T-helper 22 cell (primary cell): Measurements from ENCODE around the gene PPP1R2.
"Not testable (repeated sequence)": the region's sequence is repeated elsewhere in the genome, so short reads cannot be mapped to it uniquely, and the experiment has no call there.

Experiments
- DNase-seq: peaks from one replicate; pipeline ENCODE4 v3.0.0-alpha.2; 2020; ENCODE audit warnings: low read depth

The PPP1R2 gene

DNA sequence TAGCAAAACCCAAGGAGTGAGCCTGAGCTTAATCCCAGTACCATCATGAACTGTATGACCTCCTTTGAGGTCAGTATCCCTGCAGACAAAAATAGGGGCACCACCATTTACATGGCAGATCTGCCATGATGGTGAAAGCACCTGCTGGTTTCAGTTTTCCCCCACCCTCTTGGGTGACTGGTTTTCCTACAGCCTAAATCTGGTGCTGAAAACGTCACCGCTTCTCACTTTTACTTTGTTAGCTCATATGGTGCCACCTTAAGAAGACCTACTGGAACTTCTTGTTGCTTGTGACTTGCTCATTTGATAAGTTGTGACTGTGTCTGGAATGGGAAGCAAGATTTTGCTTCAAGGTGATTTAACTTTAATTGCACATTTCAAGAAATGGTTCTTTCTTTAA lies 5.1 kb downstream of the PPP1R2 start:
- no peak for DNase-seq

DNA sequence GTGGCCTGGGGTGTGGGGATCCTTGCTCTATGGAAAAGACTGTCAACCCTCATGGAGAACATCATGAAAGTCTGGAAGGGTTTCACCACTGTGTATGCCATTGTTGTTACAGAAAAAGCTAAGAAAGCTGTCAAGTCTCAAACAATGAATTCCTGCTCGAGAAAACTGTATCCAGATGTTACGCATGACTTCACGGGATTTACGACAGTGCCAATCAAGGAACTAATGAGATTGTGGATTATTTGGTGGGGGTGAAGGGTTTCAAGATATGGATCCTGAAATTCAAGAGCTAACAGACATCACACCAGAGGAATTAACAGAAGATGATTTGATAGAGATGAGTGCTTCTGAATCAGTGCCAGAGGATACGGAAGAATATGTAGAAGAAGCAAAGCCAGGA lies 7.8 kb downstream of the PPP1R2 start:
- DNase-seq: no peak

DNA sequence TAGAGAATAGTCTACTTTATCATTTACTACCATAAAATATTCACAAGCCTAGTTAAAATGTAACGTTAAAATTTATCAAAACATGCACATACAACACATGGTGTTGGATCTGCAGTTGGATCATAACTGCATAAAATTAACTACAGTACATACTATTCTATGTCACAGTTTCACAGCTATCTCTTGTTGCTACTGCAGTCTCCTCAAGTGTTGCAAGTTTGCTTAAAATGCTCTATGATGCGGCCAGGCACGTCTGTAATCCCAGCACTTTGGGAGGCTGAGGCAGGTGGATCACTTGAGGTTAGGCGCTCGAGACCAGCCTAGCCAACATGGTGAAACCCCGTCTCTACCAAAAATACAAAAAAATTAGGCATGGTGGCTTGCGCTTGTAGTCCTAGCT lies 10.3 kb downstream of the PPP1R2 start:
- no peak for DNase-seq

DNA sequence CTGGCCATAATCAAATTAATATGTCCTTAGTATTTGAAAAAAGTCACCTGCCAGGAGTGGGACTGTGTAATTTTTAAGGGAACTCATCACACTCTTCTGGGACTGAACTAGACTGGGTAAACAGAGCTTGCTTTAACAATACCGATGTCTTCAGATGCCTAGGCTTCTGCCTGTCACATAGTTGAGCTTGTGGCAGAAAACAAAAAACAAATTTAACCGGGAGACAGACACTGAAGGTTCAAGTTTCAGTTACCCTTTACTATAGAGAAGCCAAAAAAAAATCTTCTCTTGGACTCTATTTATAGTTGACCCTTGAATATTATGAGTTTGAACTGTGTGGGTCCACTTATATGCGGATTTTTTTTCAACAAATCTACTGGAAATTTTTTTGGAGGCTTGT lies 10.8 kb downstream of the PPP1R2 start:
- DNase-seq: no peak

DNA sequence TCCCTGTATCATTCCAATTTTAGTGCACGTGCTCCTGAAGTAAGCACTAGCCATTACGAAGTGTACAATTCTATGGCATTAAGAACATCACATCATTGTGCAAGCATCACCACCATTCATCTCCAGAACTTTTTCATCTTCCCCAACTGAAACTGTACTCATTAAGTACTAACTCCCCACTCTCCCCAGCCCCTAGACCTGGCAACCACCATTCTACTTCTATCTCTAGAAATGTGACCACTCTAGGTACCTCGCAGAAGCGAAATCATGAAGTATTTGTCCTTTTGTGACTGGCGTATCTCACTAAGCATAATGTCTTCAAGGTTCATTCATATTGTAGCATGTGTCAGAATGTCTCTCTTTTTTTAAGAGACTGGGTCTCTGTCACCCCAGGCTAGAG lies 11.4 kb downstream of the PPP1R2 start:
- DNase-seq: no peak

DNA sequence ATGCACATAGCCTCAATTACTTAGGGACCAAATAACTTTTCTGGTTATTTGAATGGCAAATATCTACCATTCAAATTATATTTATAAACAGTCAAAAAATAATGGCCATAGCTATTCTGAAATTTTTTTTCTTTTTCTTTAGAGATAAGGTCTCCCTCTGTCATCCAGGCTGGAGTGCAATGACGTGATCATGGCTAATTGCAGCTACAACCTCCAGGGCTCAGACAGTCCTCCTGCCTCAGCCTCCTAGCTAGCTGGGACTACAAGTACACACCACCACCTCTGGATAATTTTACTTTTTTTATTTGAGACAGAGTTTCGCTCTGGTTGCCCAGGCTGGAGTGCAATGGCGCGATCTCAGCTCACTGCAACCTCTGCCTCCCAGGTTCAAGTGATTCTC lies 16.6 kb downstream of the PPP1R2 start:
- no peak for DNase-seq

DNA sequence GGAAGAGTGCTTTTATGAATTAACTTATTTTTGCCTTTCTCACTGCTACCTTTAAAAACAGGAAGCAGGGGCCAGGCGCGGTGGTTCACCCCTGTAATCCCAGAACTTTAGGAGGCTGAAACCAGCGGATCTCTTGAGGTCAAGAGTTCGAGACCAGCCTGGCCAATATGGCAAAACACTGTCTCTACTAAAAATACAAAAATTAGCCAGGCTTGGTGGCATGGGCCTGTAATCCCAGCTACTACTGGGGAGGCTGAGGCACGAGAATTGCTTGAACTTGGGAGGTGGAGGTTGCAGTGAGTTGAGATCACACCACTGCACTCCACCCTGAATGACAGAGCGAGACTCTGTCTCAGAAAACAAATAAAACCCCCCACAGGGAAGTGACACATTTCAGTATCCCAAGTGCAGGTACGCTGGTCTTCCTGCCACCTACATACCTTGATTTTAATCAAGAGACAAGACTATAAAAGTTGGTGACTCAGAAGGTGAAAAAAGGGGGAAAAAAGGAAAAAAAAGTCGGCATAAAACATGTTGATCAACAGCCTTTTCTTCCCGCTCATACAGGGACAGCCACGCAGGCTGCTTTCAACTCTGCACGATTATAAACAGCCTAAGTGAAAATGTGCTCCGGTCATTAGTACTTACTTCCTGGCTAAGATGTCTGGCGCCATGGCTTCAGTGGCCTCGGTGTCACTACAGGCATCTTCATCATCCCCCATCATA lies 18.8 kb downstream of the PPP1R2 start:
- no peak for DNase-seq

DNA sequence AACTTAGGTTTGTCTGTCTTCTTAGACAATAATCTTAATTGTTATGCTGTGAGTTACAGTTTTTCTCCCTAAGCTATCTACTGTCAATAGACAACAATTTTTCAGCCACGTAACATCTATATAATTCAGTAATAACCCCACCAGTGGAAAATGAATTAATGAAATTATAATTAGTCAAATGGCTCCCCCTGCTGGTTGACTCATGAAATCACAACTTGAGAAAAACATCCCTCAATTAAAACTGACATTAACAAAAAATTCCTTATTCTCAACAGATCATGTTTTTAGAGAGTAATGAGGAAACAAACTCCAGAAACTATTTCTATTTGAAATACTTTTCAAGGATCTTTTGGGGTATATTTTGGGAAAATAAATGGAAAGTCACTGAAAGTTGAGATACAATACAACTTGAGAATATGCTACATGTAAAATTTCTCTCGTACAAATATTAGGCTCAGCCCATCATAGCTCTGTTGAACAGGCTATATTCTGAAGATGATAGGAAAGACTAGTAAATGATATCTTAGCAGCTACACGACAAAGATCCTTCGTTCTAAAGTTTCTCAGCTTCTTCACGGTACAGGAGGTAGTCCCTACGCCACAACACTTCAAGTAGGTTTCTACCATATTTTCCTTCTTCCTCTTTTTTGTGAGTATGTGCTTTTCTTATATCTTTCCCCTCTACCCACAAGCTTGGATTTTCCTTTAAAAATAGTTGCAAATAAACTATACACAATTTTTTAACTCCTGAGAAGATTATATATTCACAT lies 20.7 kb downstream of the PPP1R2 start:
- DNase-seq: no peak

DNA sequence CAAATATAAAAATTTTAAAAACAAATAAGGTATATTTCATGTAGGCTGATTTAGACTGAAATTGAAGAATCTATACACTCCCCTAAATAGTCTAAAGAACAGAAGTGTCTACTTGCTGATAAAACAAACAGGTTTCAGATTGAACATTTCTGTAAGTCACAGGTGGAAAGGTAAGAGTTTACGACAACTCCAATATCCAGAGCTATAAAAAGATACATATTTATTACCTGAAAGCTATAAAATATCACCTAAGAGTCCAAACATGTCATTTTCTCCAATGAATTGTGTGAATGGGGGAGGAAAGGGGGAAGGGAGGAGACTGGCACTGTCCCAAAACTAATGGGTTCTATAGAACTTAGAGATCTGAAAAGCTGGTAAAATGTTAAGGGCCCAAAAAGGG lies 26.1 kb downstream of the PPP1R2 start:
- DNase-seq: no peak

DNA sequence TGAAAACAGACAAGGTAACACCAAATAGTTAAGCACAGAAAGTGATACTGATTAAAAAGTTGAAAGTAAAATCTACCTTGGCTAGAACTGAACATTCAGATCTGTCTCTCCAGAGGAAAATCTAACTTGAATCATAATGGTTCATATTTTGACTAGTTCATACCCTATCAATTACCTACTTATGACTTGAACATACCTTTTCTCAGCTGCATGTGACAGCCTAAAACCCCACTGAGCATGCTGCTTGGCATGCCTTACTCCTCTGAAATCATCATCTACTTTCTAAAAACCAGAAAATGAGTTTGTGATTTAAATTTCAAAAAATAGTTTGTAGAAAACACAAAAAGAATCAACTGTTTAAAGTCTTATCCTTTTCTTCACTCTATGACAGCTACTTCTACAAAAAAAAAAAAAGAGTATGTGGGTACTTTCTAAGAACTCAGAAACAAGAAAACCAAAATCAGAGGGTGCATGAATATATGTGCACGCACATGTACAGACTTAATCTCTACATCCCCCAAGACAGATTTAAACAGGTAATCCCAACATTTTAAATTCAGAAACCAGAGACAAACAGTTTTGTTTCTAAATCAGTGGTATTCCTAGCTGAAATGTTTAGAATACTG lies 28.4 kb downstream of the PPP1R2 start:
- not testable (repeated sequence) for DNase-seq

DNA sequence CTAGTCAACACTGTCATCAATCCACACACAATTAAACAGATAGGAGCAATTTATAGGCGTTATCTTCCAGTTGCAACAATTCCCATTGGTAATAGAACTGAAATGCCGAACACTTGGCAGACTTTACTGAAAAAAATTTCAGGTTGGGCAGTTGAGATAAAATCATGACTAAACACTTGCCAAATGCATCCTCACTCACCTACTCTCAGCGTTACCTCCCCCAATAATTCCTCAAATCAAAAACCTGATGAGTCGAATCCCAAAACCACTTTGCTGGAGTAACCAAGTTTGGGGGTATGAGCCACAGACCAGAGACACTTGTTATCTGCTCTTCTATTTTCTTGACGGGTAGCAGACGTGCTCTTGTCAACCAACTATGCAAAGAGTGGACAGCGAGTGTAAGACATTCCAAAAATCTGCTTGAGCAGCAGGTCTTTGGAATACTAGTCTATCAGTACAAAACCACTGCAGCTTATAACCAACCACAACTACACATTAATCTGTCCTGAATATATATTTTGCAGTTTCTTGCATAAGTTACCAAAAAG lies 30.3 kb downstream of the PPP1R2 start:
- DNase-seq: no peak

DNA sequence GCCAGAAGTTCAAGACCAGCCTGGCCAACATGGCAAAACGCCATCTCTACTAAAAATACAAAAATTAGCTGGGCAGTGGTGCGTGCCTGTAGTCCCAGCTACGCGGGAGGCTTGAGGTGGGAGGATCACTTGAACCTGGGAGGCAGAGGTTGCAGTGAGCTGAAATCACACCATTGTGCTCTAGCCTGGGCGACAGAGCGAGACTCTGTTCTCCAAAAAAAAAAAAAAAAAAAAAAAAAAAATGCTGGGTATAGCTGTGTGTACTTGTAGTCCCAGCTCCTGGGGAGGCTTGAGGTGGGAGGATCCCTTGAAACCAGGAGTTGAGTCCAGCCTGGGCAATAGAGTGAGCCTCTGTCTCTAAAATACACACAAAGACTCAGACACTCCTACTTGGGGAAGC lies 32.0 kb downstream of the PPP1R2 start:
- DNase-seq: no peak

DNA sequence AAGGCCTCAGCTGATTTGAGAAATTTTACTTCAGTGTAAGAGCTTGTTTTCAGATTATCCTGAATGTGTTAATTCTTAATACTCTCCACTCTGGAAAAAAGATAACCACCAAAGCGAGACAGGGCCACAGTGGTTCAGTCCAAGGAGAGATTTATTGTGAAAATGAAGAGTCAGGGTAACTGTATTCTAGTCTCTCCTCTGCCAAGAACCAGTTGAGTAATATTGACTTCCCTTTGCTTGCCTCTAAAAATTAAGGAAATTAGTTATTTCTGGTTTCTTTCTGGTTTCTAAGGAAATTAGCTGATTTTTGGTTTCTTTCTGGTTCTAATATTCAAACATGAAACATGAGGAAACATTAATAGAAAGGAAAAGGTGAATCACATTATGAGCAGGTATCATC lies 34.9 kb downstream of the PPP1R2 start:
- DNase-seq: no peak

DNA sequence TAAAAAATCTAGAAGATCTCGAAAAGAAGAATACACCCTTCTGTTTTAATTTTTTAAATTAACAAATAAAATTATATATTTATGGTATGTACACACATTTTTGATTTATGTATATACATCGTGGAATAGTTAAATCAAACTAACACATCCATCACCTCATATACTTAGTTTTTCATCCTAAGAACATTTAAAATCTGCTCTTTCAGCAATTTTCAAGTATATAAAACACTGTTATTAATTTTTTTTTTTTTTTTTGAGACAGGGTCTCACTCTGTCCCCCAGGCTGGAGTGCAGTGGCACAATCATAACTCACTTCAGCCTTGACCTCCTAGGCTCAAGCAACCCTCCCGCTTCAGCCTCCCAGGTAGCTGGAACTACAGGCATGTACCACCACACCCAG lies 67.5 kb downstream of the PPP1R2 start:
- no peak for DNase-seq

DNA sequence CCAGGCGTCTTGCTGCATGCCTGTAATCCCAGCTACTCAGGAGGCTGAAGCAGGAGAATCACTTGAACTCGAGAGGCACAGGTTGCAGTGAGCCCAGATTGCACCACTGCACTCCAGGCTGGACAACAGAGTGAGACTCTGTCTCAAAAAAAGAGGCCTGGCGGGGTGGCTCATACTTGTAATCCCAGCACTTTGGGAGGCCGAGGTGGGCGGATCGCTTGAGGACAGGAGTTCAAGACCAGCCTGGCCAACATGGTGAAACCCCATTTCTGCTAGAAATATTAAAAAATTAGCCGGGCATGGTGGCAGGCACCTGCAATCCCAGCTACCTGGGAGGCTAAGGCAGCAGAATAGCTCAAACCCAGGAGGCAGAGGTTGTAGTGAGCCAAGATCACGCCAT lies 68.0 kb downstream of the PPP1R2 start:
- DNase-seq: not testable (repeated sequence)

DNA sequence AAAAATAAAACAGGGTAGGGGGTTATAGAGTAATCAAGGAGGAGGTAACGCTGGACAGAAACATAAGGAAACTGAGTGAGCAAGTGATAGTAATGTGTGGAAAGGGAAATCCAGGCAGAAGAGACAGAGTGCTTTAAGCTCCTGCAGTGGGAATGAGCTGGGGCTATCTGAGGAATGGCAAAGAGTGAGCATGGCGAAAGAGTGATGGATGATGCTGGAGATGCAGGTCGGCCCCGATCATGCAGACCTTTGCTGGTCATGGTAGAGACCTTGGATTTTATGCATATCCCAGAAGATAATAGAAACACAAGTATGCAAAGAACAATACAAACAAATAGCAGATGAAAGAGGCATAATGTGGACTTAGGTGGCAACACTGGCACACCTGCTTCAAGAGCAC lies 74.3 kb downstream of the PPP1R2 start:
- no peak for DNase-seq

DNA sequence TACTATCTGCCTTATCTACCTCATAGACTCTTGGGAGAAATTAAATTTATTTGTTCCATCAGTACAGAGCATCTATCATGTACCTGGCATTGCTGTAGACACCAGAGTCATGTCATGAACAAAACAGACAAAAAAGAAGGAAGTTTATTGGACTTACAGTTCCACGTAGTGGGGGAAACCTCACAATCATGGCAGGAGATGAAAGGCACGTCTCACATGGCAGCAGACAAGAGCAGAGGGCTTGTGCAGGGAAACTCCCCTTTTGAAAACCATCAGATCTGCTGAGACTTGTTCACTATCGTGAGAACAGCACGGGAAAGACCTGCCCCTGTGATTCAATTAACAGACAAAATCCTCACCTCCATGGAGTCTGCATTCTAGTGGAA lies 74.7 kb downstream of the PPP1R2 start:
- DNase-seq: no peak

DNA sequence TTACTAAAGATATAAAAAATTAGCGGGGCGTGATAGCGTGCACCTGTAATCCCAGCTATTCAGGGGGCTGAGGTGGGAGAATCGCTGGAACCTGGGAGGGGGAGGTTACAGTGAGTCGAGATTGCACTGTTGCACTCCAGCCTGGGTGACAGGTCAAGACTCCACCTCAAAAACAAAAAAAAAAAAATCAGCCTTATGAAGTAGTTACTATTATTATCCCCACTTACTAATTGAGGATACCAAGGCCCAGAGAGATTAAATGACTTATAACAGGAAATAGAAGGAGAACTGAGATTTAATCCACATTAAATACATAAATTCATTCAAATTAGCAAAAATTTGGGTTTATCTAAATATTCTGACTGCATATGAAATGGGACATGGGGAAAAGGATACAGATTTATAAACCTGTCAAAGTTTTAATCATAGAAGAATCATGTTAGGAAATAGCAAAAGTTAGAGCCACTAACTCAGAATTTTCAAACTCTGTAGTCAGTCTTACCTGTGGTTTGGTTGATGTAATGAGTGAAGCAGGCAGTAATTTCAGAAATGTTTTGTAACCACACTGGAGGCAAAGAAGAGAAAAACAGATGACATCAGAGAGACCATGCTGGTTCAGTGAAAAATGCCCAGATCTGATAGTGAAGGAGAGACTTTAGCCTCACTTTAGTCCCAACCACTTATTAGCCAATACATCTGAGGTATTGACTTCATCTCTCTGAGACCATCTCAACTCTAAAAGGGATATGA lies 75.3 kb downstream of the PPP1R2 start:
- no peak for DNase-seq

DNA sequence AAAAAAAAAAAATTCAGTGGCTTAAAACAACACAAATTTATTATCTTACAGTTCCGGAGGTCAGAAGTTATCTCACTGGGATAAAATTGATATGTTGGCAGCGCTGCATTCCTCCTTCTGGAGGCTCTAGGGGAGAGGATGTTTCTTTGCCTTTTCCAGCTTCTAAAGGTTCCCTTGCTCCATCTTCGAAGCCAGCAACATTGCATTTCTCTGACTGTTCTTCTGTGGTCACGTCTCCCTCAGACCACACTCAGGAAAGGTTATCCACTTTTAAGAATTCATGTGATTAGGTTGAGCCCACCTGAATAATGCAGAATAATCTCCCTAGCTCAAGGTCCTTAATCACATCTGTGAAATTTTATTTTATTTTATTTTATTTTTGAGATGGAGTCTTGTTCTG lies 76.9 kb downstream of the PPP1R2 start:
- no peak for DNase-seq
